Measurements from ENCODE around the gene PKIG.
A peak's percentile ranks its signal among the peaks of the same experiment; 100 is the strongest.

- TF ChIP-seq CTCF (IDR thresholded peaks at IDR 0.05) (no peak), POLR2A (IDR thresholded peaks at IDR 0.05) (peak in 1 of 2 donors; percentile 87)
Observed at GRCh38 chr20:44582311-44583025, at the start of gene PKIG.

All from heart left ventricle (tissue), 13 donors.